Calu3 (cell line): ENCODE measurements around the gene AGBL5. TPM values are rescaled to one million over a fixed set of nuclear protein-coding genes. Genes with fewer than 3 reads are reported as not detected.

Experiments
- BruUV-seq: library from RNA; stranded (reverse); fragments of 400-500 nt; replicated peaks from 2 replicates; lab custom pipeline; 2021; lab: Mats Ljungman, UMichigan
- CTCF ChIA-PET: fragments of 300-600 bp; sonication (Branson Sonifier 250); formaldehyde crosslinking; loops from one replicate; lab custom pipeline; 2022; ENCODE audit warnings: antibody characterized with exemption; lab: Charles Lee
- DNase-seq: peaks from one replicate; pipeline ENCODE4 v3.0.0; 2022
- H3K27ac Mint-ChIP-seq: one replicate; pipeline ENCODE4 v1.8.0; 2022; ENCODE audit warnings: mixed read lengths; ENCODE audit not compliant: unreplicated experiment
- H3K27me3 Mint-ChIP-seq: one replicate; pipeline ENCODE4 v1.8.0; 2022; ENCODE audit warnings: mixed read lengths; ENCODE audit not compliant: unreplicated experiment
- H3K36me3 Mint-ChIP-seq: one replicate; pipeline ENCODE4 v1.8.0; 2022; ENCODE audit warnings: mild to moderate bottlenecking, moderate library complexity, mixed read lengths; ENCODE audit not compliant: insufficient read depth, unreplicated experiment
- H3K4me1 Mint-ChIP-seq: one replicate; pipeline ENCODE4 v1.8.0; 2022; ENCODE audit warnings: mild to moderate bottlenecking, low read depth, mixed read lengths; ENCODE audit not compliant: unreplicated experiment
- H3K4me3 Mint-ChIP-seq: one replicate; pipeline ENCODE4 v1.8.0; 2022; ENCODE audit warnings: mild to moderate bottlenecking, low read depth, moderate library complexity, mixed read lengths; ENCODE audit not compliant: unreplicated experiment
- H3K9me3 Mint-ChIP-seq: one replicate; pipeline ENCODE4 v1.8.0; 2022; ENCODE audit warnings: low read depth, mixed read lengths; ENCODE audit not compliant: unreplicated experiment
- CTCF ChIP-seq: fragments of 200-600 bp; IDR thresholded peaks from one replicate; pipeline ENCODE4 v1.8.0; 2022; ENCODE audit warnings: antibody characterized with exemption; ENCODE audit not compliant: unreplicated experiment
- intact Hi-C: fragments of 100-400 bp; cut with micrococcal nuclease; formaldehyde crosslinking; loops from one replicate; pipeline ENCODE4 v1.10.0; 2022; ENCODE audit not compliant: unreplicated experiment
- total RNA-seq: library from RNA; stranded (reverse); gene quantifications from 2 replicates; pipeline ENCODE4 v1.2.3, GENCODE V29; 2022

Gene AGBL5
- total RNA-seq, 1 experiment from 2014 or later: 25.2 TPM

- intact Hi-C loops: no loop called here
- H3K4me1 Mint-ChIP-seq: peaks cover 2% of the 10 kb centered on the region
- no TSS peak for BruUV-seq
- no peaks in the 10 kb centered on the region for H3K27me3 Mint-ChIP-seq
- no peak overlapping the region for H3K4me3 Mint-ChIP-seq
- no peaks in the 10 kb centered on the region for H3K9me3 Mint-ChIP-seq
- DNase-seq: no peak
- peaks cover 34% of the 10 kb centered on the region for H3K36me3 Mint-ChIP-seq
- CTCF ChIA-PET: interaction anchor here (0.6 to 1.9 kb wide), 2 partner anchors 11 to 1459 kb away, joined by 4 to 6 read pairs; partner anchors contain the start of gene AGBL5
- H3K27ac Mint-ChIP-seq: no peak overlapping the region
- no peak for TF ChIP-seq CTCF
Measured at GRCh38 chr2:27039426-27039825, 12.0 kb upstream of the AGBL5 start.

GRCh38 chr2:27039871-27040270 lies 11.6 kb upstream of the AGBL5 start:
- BruUV-seq: no TSS peak
- Mint-ChIP-seq H3K9me3 (no peaks in the 10 kb centered on the region), H3K36me3 (peaks cover 32% of the 10 kb centered on the region), H3K4me1 (no peaks in the 10 kb centered on the region), H3K4me3 (no peak overlapping the region), H3K27ac (no peak overlapping the region), H3K27me3 (no peaks in the 10 kb centered on the region)
- no peak for DNase-seq
- TF ChIP-seq CTCF: no peak
- CTCF ChIA-PET: interaction anchor here (0.6 to 1.9 kb wide), 2 partner anchors 11 to 1459 kb away, joined by 4 to 6 read pairs; partner anchors contain the start of gene AGBL5
- intact Hi-C loops: no loop called here

GRCh38 chr2:27040282-27040681 lies 11.2 kb upstream of the AGBL5 start:
- Mint-ChIP-seq H3K36me3 (peaks cover 36% of the 10 kb centered on the region), H3K4me1 (no peaks in the 10 kb centered on the region), H3K4me3 (no peak overlapping the region), H3K27me3 (no peaks in the 10 kb centered on the region), H3K9me3 (no peaks in the 10 kb centered on the region), H3K27ac (no peak overlapping the region)
- BruUV-seq: no TSS peak
- no peak for DNase-seq
- TF ChIP-seq CTCF: no peak
- intact Hi-C loops: no loop called here
- CTCF ChIA-PET: interaction anchor here (0.6 to 1.9 kb wide), 2 partner anchors 10 to 28 kb away, joined by 5 to 6 read pairs; partner anchors contain the start of gene AGBL5

GRCh38 chr2:27041752-27042151 lies 9.7 kb upstream of the AGBL5 start:
- peaks cover 35% of the 10 kb centered on the region for H3K36me3 Mint-ChIP-seq
- no peak overlapping the region for H3K4me3 Mint-ChIP-seq
- no peaks in the 10 kb centered on the region for H3K27me3 Mint-ChIP-seq
- BruUV-seq: no TSS peak
- H3K9me3 Mint-ChIP-seq: no peaks in the 10 kb centered on the region
- H3K4me1 Mint-ChIP-seq: no peaks in the 10 kb centered on the region
- TF ChIP-seq CTCF: no peak
- DNase-seq: no peak
- CTCF ChIA-PET: no interaction called here
- H3K27ac Mint-ChIP-seq: no peak overlapping the region
- intact Hi-C loops: no loop called here
